ENCODE data around the gene SRD5A2. TPM values are rescaled to one million over a fixed set of nuclear protein-coding genes. Genes with fewer than 3 reads are reported as not detected.

Gene SRD5A2
- total RNA-seq, 2 donors from 2014 or later, result not detected

GRCh38 chr2:31483246-31483645, 97.5 kb downstream of the SRD5A2 start:
- intact Hi-C loops (cut with DNase I), result no loop called here
- ATAC-seq (no peak), DNase-seq (no peak)

DNA sequence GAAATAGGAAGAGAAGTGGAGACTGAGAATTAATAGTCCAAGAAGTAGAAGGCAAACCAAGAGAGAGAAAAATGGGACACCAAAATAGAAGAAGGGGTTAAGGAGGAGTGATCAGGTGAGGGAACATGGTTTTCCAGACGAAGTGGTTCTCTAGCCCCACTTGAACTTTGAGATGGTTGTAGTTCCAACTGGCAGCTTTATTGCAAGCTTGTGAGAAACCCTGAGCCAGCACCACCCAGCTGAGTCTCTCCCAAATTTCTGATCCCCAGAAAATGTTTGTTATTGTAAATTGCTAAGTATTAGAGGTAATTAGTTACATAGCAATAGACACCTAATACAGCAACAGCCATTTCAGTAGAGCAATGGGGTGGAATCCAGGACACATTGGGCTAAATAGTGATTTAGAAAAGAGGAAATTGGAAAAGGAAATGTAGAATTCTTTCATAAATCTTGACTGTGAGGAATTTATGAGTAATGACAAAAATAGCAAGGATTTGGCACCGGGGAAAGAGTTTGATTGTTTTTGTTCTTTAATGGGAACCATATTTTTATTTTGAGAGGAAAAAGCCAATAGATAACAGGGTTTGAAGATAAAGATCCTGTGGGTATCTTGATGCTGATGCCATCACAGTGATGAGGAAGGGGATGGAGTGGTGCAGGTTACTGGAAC, 104.1 kb downstream of the SRD5A2 start:
- DNase-seq (no peak), ATAC-seq (no peak)
- intact Hi-C loops (cut with DNase I), result no loop called here

DNA sequence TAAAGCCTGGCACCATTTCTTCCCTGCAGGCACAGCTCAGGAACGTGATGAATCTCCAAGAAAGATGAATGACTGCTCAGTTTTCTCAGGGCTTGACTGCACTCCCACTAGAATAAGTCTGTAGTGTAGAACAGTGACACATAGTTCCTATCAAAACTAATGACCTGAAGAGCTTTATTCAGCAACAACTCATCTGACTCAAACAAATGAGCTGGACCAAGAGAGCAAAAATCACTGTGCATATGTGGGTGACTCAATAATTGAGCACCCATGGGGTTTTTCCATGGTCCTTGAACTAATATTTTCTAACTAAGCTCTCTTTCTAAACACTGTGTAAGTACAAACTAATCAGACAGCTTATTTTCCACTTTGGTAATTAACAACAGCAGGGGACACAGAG, 105.0 kb downstream of the SRD5A2 start:
- intact Hi-C loops (cut with DNase I), result no loop called here
- DNase-seq, result no peak
- ATAC-seq, result no peak

- DNase-seq (no peak), ATAC-seq (no peak)
Observed at GRCh38 chr2:31474296-31474695, 106.4 kb downstream of the SRD5A2 start.

More at GRCh38 chr2:31474296-31474695, 106.4 kb downstream of the SRD5A2 start:
- intact Hi-C loops (cut with DNase I), result no loop called here

Other genes with a start within 250 kb of the SRD5A2 start
- under 1 TPM; 0.03 to 0.16 TPM for gene XDH, start 166.2 kb downstream of the SRD5A2 start, total RNA-seq